Activated naive CD8-positive, alpha-beta T cell treated with anti-CD3 and anti-CD28 coated beads, Interleukin-2, amount 50 U/mL, for 16 hours (primary cell): ENCODE results near the gene ZSCAN21.

Source experiments
- DNase-seq: peaks from one replicate; pipeline ENCODE4 v3.0.0-alpha.2; 2020; ENCODE audit warnings: low read depth, low spot score

The ZSCAN21 gene

GRCh38 chr7:100075418-100075817 is 25.8 kb downstream of the ZSCAN21 start:
- no peak for DNase-seq

GRCh38 chr7:100077205-100077604 is 27.6 kb downstream of the ZSCAN21 start:
- DNase-seq: no peak

- DNase-seq: no peak
Observed at GRCh38 chr7:100079024-100079560, 29.5 kb downstream of the ZSCAN21 start.

GRCh38 chr7:100080907-100081534 is 31.4 kb downstream of the ZSCAN21 start:
- no peak for DNase-seq

GRCh38 chr7:100081535-100082102 is 32.0 kb downstream of the ZSCAN21 start, which contains the start of gene ZNF3:
ZNF3 (minus strand) TSS chr7:100081723; CDS start chr7:100077357, 4,366 bp downstream.
- DNase-seq: peak; percentile 96

GRCh38 chr7:100082978-100083377 is 33.4 kb downstream of the ZSCAN21 start:
- no peak for DNase-seq

- DNase-seq: no peak
Observed at GRCh38 chr7:100085515-100085914, 35.9 kb downstream of the ZSCAN21 start.

GRCh38 chr7:100087055-100087750 is 37.6 kb downstream of the ZSCAN21 start:
- DNase-seq: no peak

GRCh38 chr7:100088095-100088620 is 38.6 kb downstream of the ZSCAN21 start:
- DNase-seq: no peak

GRCh38 chr7:100088621-100089457 is 39.3 kb downstream of the ZSCAN21 start, which contains the start of gene COPS6:
COPS6 (plus strand) TSS chr7:100088969; CDS start chr7:100088991, 22 bp downstream.
- DNase-seq: peak; percentile 76

GRCh38 chr7:100089458-100090196 is 40.1 kb downstream of the ZSCAN21 start:
- DNase-seq: no peak

- no peak for DNase-seq
Observed at GRCh38 chr7:100090527-100091410, 41.2 kb downstream of the ZSCAN21 start.

- no peak for DNase-seq
Observed at GRCh38 chr7:100091411-100092181, 42.0 kb downstream of the ZSCAN21 start.

- DNase-seq: no peak
Observed at GRCh38 chr7:100093054-100093453, 43.5 kb downstream of the ZSCAN21 start.

- DNase-seq: no peak
Observed at GRCh38 chr7:100093498-100093897, 43.9 kb downstream of the ZSCAN21 start.

GRCh38 chr7:100093925-100094486 is 44.4 kb downstream of the ZSCAN21 start:
- DNase-seq: no peak

- no peak for DNase-seq
Observed at GRCh38 chr7:100095289-100095688, 45.7 kb downstream of the ZSCAN21 start.

GRCh38 chr7:100095704-100096103 is 46.1 kb downstream of the ZSCAN21 start:
- DNase-seq: no peak
